Hepatocyte (in vitro differentiated cells): Measurements from ENCODE around the gene ZNF182. TPM values are rescaled to one million over a fixed set of nuclear protein-coding genes. Genes with fewer than 3 reads are reported as not detected.

Experiments used
- DNase-seq: peaks from one replicate; pipeline ENCODE4 v3.0.0-alpha.2; 2016; ENCODE audit warnings: low spot score
- H2AFZ ChIP-seq: fragments of 200-600 bp; sonication (generic); 2 replicates; pipeline ENCODE4 v1.6.0; 2016; ENCODE audit warnings: antibody characterized with exemption, mild to moderate bottlenecking
- H3K27ac ChIP-seq: fragments of 200-600 bp; sonication (generic); 2 replicates; pipeline ENCODE4 v1.5.1; 2016; ENCODE audit warnings: mild to moderate bottlenecking
- H3K27me3 ChIP-seq: fragments of 200-600 bp; sonication (generic); 2 replicates; pipeline ENCODE4 v1.6.1; 2016
- H3K36me3 ChIP-seq: fragments of 200-600 bp; sonication (generic); replicated peaks from 2 replicates; pipeline ENCODE4 v1.5.1; 2016; ENCODE audit warnings: low read depth; ENCODE audit not compliant: insufficient read depth
- H3K4me1 ChIP-seq: fragments of 200-600 bp; sonication (generic); 2 replicates; pipeline ENCODE4 v1.5.1; 2016; ENCODE audit warnings: mild to moderate bottlenecking, moderate library complexity; ENCODE audit not compliant: insufficient read depth
- H3K4me2 ChIP-seq: fragments of 200-600 bp; sonication (generic); 2 replicates; pipeline ENCODE4 v1.6.0; 2016
- H3K4me3 ChIP-seq: fragments of 200-600 bp; sonication (generic); 2 replicates; pipeline ENCODE4 v1.5.1; 2016; ENCODE audit warnings: mild to moderate bottlenecking
- H3K79me2 ChIP-seq: fragments of 200-600 bp; sonication (generic); 2 replicates; pipeline ENCODE4 v1.6.0; 2017; ENCODE audit warnings: mild to moderate bottlenecking
- H3K9me2 ChIP-seq: fragments of 200-600 bp; sonication (generic); replicated peaks from 2 replicates; pipeline ENCODE4 v1.6.0; 2017; ENCODE audit warnings: mild to moderate bottlenecking; ENCODE audit not compliant: insufficient read depth
- H3K9me3 ChIP-seq: fragments of 200-600 bp; sonication (generic); 2 replicates; pipeline ENCODE4 v1.5.1; 2016; ENCODE audit warnings: low read depth, mild to moderate bottlenecking
- H4K20me1 ChIP-seq: fragments of 200-600 bp; sonication (generic); 2 replicates; pipeline ENCODE4 v1.6.0; 2016; ENCODE audit warnings: mild to moderate bottlenecking; ENCODE audit not compliant: insufficient read depth, poor library complexity, severe bottlenecking
- EZH2 ChIP-seq: fragments of 200-600 bp; sonication (generic); IDR thresholded peaks from 2 replicates; pipeline ENCODE4 v1.6.1; 2016; ENCODE audit warnings: antibody characterized with exemption, mild to moderate bottlenecking, borderline replicate concordance
- EZH2phosphoT487 ChIP-seq: fragments of 200-600 bp; sonication (generic); IDR thresholded peaks from one replicate; pipeline ENCODE4 v1.6.1; 2018; ENCODE audit warnings: antibody characterized with exemption, mild to moderate bottlenecking, low read depth, moderate library complexity; ENCODE audit not compliant: unreplicated experiment, severe bottlenecking
- WGBS: methylation state at CpG from one replicate; pipeline ENCODE4 v1.1.6; 2016; ENCODE audit warnings: low lambda C conversion rate; ENCODE audit errors: missing lambda C conversion rate; 5-methylcytosine and 5-hydroxymethylcytosine counted together
- polyA plus RNA-seq: library from polyadenylated mRNA; unstranded; fragments of >200 nt; fragmentation: Nextera tagmentation; extraction: Ambion mirVana; gene quantifications from 2 replicates; pipeline ENCODE4 v1.2.1, GENCODE V29; 2016
- total RNA-seq: library from RNA; depleted of rRNA; stranded (reverse); fragments of >200 nt; gene quantifications from 2 replicates; pipeline ENCODE4 v1.2.3, GENCODE V29; 2014
- TF ChIP-seq, protein P1 (sequence below): fragments of 200-600 bp; sonication (generic); IDR thresholded peaks from 2 replicates; pipeline ENCODE4 v1.5.1; 2016; ENCODE audit warnings: antibody characterized with exemption, mild to moderate bottlenecking; ENCODE audit not compliant: poor library complexity

ZNF182 gene
- total and polyA plus RNA-seq, 2 experiments from 2014 or later = 3.4 to 5.0 TPM

DNA sequence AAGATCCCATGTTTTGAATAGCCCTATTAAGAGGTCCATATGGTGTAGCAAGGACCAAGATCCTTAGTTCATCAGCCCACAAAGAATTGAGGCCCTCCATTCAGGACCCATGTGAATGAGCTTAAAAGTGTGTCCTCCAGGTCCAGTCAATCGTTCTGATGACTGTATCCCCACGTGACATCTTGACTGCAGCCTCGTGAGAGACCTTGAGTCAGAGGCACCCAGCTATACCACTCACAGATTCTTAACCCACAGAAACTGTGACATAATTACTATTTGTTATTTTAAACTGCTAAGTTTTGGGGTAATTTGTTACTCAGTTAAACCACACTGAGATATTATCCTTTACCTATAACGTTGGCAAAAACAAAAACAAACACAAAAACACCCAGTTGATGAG is 62.4 kb downstream of the ZNF182 start:
- no peak for DNase-seq
- Histone ChIP-seq H3K4me1 (no peaks in the 10 kb centered on the region), H3K4me2 (no peak overlapping the region), H3K9me2 (no peaks in the 10 kb centered on the region), H3K36me3 (no peaks in the 10 kb centered on the region), H2AFZ (no peak overlapping the region), H3K27ac (no peak overlapping the region), H3K9me3 (peaks cover 7% of the 10 kb centered on the region), H3K79me2 (no peaks in the 10 kb centered on the region), H4K20me1 (no peaks in the 10 kb centered on the region), H3K27me3 (no peaks in the 10 kb centered on the region), H3K4me3 (no peak overlapping the region)
- 53% methylated on average over 4 of the region's 4 CpGs for WGBS
- TF ChIP-seq EZH2 (no peak), EZH2phosphoT487 (no peak)
- TF ChIP-seq, protein P1, sequence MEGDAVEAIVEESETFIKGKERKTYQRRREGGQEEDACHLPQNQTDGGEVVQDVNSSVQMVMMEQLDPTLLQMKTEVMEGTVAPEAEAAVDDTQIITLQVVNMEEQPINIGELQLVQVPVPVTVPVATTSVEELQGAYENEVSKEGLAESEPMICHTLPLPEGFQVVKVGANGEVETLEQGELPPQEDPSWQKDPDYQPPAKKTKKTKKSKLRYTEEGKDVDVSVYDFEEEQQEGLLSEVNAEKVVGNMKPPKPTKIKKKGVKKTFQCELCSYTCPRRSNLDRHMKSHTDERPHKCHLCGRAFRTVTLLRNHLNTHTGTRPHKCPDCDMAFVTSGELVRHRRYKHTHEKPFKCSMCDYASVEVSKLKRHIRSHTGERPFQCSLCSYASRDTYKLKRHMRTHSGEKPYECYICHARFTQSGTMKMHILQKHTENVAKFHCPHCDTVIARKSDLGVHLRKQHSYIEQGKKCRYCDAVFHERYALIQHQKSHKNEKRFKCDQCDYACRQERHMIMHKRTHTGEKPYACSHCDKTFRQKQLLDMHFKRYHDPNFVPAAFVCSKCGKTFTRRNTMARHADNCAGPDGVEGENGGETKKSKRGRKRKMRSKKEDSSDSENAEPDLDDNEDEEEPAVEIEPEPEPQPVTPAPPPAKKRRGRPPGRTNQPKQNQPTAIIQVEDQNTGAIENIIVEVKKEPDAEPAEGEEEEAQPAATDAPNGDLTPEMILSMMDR = no peak

DNA sequence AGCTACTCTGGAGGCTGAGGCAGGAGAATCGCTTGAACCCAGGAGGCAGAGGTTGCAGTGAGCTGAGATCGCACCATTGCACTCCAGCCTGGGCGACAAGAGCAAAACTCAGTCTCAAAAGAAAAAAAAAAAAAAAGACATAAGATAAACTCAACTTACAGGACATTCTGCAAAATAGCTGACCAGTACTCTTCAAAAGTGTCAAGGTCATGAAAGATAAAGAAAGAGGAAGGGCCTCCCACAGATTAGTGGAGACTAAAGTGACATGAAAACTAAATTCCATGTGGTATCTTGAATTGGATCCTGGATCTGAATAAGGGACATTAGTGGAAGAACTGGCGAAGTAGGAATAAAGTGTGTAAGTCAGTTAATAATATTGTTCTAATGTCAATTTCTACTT is 63.3 kb downstream of the ZNF182 start:
- Histone ChIP-seq H3K9me2 (no peaks in the 10 kb centered on the region), H3K9me3 (peaks cover 7% of the 10 kb centered on the region), H3K79me2 (no peaks in the 10 kb centered on the region), H3K4me3 (no peak overlapping the region), H3K4me1 (no peaks in the 10 kb centered on the region), H3K27ac (no peak overlapping the region), H3K36me3 (no peaks in the 10 kb centered on the region), H2AFZ (no peak overlapping the region), H3K27me3 (no peaks in the 10 kb centered on the region), H4K20me1 (no peaks in the 10 kb centered on the region), H3K4me2 (no peak overlapping the region)
- TF ChIP-seq EZH2 = no peak
- TF ChIP-seq, protein P1 = no peak
- TF ChIP-seq EZH2phosphoT487 = no peak
- no peak for DNase-seq
- 82% methylated on average over 4 of the region's 4 CpGs for WGBS

DNA sequence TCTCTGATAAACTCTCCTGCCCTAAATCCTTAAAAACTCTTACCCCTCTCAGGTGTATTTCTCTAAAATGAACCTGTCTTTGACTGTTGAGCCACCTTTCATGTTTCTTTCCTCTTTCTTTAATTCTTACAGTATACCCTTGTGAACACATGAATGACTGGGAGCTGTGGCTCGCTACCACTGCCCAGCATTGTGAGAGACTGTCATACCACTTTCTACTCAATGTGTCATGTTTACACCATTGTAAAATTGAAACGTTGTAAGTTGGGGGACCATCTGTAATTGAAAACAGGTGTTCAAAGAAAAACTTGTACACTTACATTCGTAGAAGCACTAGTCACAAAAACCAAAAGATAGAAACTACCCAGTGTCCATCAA is 66.9 kb downstream of the ZNF182 start:
- Histone ChIP-seq H3K9me3 (peaks cover 7% of the 10 kb centered on the region), H3K4me3 (peak overlapping the region; percentile 5), H2AFZ (no peak overlapping the region), H3K4me1 (no peaks in the 10 kb centered on the region), H4K20me1 (no peaks in the 10 kb centered on the region), H3K27me3 (no peaks in the 10 kb centered on the region), H3K36me3 (no peaks in the 10 kb centered on the region), H3K27ac (no peak overlapping the region), H3K79me2 (no peaks in the 10 kb centered on the region), H3K9me2 (no peaks in the 10 kb centered on the region), H3K4me2 (peak overlapping the region; percentile 60)
- DNase-seq = no peak
- TF ChIP-seq, protein P1 = no peak
- no peak for TF ChIP-seq EZH2
- no peak for TF ChIP-seq EZH2phosphoT487
- WGBS = 52% methylated on average over 3 of the region's 3 CpGs
